GM21360 (cell line): Measurements from ENCODE around the gene MVP.

Source experiments
- ATAC-seq: cut with Tn5 transposase; IDR thresholded peaks from one replicate; pipeline ENCODE4 v1.9.1; 2021; ENCODE audit warnings: mild to moderate bottlenecking, moderate library complexity; ENCODE audit not compliant: unreplicated experiment

MVP gene

GRCh38 chr16:29840240-29840639, 20.0 kb downstream of the MVP start:
- ATAC-seq, result no peak

- ATAC-seq, result no peak
These were observed 21.4 kb downstream of the MVP start for GRCh38 chr16:29841631-29842030.

- ATAC-seq, result no peak
These were observed 22.6 kb downstream of the MVP start for GRCh38 chr16:29842732-29843346.

- no peak for ATAC-seq
These were observed 23.7 kb downstream of the MVP start for GRCh38 chr16:29843931-29844330.

- no peak for ATAC-seq
These were observed 24.5 kb downstream of the MVP start for GRCh38 chr16:29844575-29845331.

GRCh38 chr16:29845656-29846055, 25.4 kb downstream of the MVP start:
- no peak for ATAC-seq

GRCh38 chr16:29848420-29849297, 28.4 kb downstream of the MVP start:
- ATAC-seq, result no peak

- ATAC-seq, result no peak
These were observed 29.2 kb downstream of the MVP start for GRCh38 chr16:29849505-29849904.

- ATAC-seq, result no peak
These were observed 30.7 kb downstream of the MVP start for GRCh38 chr16:29850998-29851397.

GRCh38 chr16:29852654-29853053, 32.4 kb downstream of the MVP start:
- ATAC-seq, result no peak

- ATAC-seq, result no peak
These were observed 34.3 kb downstream of the MVP start for GRCh38 chr16:29854520-29855100.

GRCh38 chr16:29857133-29857760, 37.0 kb downstream of the MVP start:
- ATAC-seq, result no peak

- no peak for ATAC-seq
These were observed 38.0 kb downstream of the MVP start for GRCh38 chr16:29858149-29858849.

GRCh38 chr16:29858974-29859373, 38.7 kb downstream of the MVP start:
- ATAC-seq, result no peak

- no peak for ATAC-seq
These were observed 40.0 kb downstream of the MVP start for GRCh38 chr16:29860218-29860617.

GRCh38 chr16:29862383-29862883, 42.2 kb downstream of the MVP start:
- ATAC-seq, result no peak

- peak; percentile 91 for ATAC-seq
These were observed 42.8 kb downstream of the MVP start, which contains the start of gene CDIPT for GRCh38 chr16:29862884-29863668. CDIPT (minus strand) TSS chr16:29863226; CDS start chr16:29862857, 369 bp downstream.

GRCh38 chr16:29863669-29863984, 43.4 kb downstream of the MVP start:
- ATAC-seq, result no peak

- ATAC-seq, result no peak
These were observed 43.9 kb downstream of the MVP start for GRCh38 chr16:29864205-29864604.
